ENCODE measurements around the gene RPRM. TPM values are rescaled to one million over a fixed set of nuclear protein-coding genes. Genes with fewer than 3 reads are reported as not detected.
A peak's percentile ranks its signal among the peaks of the same experiment; 100 is the strongest.

RPRM gene
- total RNA-seq, 1 donor from 2014 or later = 0.26 TPM

DNA sequence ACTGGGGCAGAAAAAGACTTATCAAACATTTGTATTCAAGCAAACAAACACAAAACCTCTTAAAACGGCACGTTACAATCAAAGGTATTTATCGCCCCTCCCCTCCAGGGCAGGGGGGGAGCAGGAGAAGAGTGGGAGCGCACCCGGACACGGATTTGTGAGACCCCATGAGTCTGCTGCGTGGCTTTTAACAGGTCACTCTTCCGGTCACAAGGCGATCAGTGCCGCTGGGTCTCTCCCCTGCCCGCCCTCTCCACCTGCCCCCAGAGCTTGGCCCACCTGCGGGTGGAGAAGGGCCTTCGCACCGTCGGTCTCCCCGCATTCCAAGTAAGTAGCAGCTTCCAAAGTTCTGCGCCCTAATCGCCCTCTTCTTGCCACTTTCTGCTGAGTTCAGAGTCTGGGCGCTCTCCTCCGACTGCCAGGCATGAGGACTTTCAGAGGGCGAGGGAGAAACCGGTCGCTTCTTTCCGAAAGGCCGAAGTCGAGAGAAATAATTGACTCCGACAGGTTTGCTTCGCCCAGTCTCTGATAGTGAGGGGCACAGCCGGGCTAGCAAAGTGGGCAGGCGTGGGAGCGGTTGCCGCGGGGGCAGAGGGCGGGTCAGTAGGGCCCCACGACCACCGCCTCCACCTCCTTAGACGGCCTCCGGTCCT lies 800 bp downstream of the RPRM start:
- H3K4me1 ChIP-seq = peaks cover 20% of the 10 kb centered on the region
- DNase-seq (no peak), ATAC-seq (no peak)
- intact Hi-C loops (cut with DNase I) = no loop called here
- no peak for TF ChIP-seq CTCF (IDR thresholded peaks at IDR 0.05)
- H3K9me3 ChIP-seq = no peaks in the 10 kb centered on the region
- peaks cover 54% of the 10 kb centered on the region for H3K27me3 ChIP-seq
- no peaks in the 10 kb centered on the region for H3K36me3 ChIP-seq
- peak overlapping the region; percentile 56 for H3K4me3 ChIP-seq
- no peak overlapping the region for H3K27ac ChIP-seq

DNA sequence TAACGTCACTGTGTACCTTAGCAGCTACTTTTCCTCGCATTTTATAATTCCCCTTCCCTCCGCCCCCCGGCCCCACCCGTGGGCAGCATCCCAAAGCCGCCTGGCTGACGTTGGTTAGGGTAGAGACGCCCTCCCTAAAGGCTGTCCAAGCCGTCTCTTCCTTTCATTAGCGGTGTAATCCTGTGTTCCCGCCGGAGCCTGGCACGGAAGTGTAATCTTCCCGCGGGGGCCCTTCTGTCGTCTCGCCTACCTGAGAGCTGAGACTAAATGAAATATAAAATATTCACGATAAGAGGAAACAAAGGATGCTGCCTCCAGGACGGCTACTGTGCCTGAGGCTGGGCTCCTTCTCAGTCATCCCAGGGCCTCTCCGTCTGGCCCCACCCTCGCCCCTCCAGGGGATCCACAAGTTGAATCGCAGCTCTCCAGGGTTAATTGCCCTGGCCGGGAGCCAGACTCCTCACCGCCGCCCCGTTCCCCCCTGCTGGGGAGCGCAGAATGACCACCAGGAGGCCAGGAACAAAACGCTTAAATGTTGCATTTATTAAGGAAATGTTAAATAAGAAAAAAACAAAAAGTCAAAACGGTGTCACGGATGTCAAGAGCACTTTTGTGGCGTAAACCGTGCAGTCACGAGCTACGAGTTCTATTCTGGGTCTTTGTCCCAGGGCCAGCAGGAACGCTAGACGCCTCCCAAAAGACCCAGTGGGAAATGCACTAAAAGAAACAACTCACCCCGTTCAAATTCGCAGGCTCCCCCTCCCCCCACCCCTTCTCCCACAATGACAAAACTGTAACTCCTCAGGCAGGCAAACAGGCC lies 1.5 kb downstream of the RPRM start:
- Histone ChIP-seq H3K9me3 (no peaks in the 10 kb centered on the region), H3K27me3 (peaks cover 49% of the 10 kb centered on the region), H3K36me3 (no peaks in the 10 kb centered on the region), H3K4me3 (peak overlapping the region; percentile 56), H3K27ac (no peak overlapping the region), H3K4me1 (peaks cover 20% of the 10 kb centered on the region)
- intact Hi-C loops (cut with DNase I) = no loop called here
- ATAC-seq (no peak), DNase-seq (no peak)
- peak; percentile 7 for TF ChIP-seq CTCF (IDR thresholded peaks at IDR 0.05)

DNA sequence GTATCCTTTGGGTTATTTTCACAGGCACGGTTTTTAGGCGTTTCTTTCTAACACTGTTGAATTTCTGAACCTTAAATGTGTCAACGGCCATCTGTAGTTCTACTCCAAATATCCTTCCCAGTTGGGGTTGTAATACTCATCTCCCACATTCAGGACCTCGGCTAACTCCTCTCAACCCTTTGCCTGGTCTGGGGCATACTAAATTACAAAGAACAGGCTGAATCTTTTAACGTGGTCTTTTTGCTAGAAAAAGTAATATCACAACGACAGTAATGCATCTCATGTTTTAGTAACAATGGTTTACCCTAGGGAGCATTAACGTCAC lies 2.1 kb downstream of the RPRM start:
- Histone ChIP-seq H3K36me3 (no peaks in the 10 kb centered on the region), H3K27ac (no peak overlapping the region), H3K4me1 (peaks cover 20% of the 10 kb centered on the region), H3K9me3 (no peaks in the 10 kb centered on the region), H3K4me3 (no peak overlapping the region), H3K27me3 (peaks cover 45% of the 10 kb centered on the region)
- intact Hi-C loops (cut with DNase I) = no loop called here
- no peak for TF ChIP-seq CTCF (IDR thresholded peaks at IDR 0.05)
- no peak for DNase-seq
- ATAC-seq = no peak

DNA sequence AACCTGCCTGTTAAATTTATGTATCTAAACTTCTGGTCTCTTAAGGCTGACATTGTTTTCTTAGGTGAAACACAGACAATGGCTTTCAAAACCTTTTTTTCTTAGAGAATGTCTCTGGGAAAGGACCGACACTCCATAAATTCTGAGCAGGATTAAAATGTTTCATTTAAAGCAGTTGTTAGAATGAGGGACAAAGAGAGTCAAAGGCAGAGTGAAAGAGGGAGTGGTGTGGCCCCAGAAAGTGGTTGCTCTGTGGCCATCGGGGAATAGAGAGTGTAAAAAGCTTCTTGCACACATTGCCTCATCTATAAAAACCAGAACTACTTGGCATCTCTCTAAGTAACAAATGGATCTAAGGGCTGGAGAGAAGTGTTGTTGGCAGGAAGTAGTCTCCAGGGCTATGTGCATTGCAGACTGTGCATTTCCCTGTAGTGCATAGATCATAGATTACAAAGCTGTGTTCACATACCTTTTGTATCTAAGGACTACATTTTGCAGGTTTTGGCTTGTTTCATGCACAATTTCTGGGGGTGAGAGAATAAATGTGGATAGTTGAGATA lies 3.6 kb downstream of the RPRM start:
- ATAC-seq = no peak
- Histone ChIP-seq H3K4me3 (no peak overlapping the region), H3K4me1 (peaks cover 20% of the 10 kb centered on the region), H3K27me3 (peaks cover 37% of the 10 kb centered on the region), H3K36me3 (no peaks in the 10 kb centered on the region), H3K9me3 (no peaks in the 10 kb centered on the region), H3K27ac (no peak overlapping the region)
- no peak for TF ChIP-seq CTCF (IDR thresholded peaks at IDR 0.05)
- DNase-seq = no peak
- intact Hi-C loops (cut with DNase I) = no loop called here

DNA sequence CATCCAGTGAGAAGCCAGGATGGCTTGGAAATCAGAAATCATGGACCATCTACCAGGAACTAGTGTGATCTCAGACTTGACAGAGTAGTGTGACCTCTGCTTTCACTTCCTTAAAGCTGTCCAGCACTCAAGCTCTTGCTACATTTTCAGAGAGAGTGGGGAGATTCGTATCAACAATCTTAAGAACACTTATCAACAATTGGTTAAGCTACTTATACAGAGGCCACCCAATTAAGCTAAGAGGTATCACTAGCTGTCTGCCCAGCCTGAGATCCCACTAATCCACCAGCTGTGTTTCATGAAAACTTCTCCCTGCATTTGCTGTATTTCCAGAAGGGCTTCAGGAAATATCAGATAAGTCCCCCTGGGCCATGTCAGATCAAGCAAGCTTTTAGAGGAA lies 4.2 kb downstream of the RPRM start:
- no peak for TF ChIP-seq CTCF (IDR thresholded peaks at IDR 0.05)
- Histone ChIP-seq H3K27me3 (peaks cover 34% of the 10 kb centered on the region), H3K27ac (no peak overlapping the region), H3K9me3 (no peaks in the 10 kb centered on the region), H3K4me3 (no peak overlapping the region), H3K4me1 (peaks cover 20% of the 10 kb centered on the region), H3K36me3 (no peaks in the 10 kb centered on the region)
- DNase-seq = no peak
- intact Hi-C loops (cut with DNase I) = no loop called here
- ATAC-seq = peak; percentile 12
